GM20000 (cell line): ENCODE results near the gene CBARP.

Source experiments
- DNase-seq: peaks from one replicate; pipeline ENCODE4 v3.0.0; 2012; ENCODE audit warnings: low spot score
- CTCF ChIP-seq: IDR thresholded peaks from 2 replicates; pipeline ENCODE4 v1.5.1; 2012; ENCODE audit warnings: mild to moderate bottlenecking, control low read depth; ENCODE audit errors: extremely low read depth, missing control alignments

CBARP gene

DNA sequence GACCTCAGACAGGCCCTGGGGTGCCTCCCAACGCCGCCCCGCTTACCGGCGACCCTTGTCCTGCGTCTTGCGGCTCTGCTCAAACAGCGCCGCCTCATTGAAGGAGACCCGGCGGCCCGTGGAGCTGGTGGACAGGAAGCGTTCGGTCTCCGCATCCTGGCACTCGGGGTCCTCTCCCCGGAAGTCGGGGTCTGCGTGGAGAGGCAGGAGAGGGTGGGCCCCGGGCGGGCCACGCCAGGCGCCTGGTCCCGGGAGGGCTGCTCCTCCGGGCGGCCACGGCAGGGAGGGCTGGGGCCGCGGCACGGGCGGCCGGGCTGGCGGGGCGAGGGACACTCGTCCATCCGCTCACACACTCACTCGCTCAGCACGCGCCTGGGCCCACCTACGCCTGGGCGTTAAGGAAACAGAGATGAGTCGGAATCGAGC lies 2.8 kb downstream of the CBARP start:
- no peak for TF ChIP-seq CTCF
- no peak for DNase-seq

DNA sequence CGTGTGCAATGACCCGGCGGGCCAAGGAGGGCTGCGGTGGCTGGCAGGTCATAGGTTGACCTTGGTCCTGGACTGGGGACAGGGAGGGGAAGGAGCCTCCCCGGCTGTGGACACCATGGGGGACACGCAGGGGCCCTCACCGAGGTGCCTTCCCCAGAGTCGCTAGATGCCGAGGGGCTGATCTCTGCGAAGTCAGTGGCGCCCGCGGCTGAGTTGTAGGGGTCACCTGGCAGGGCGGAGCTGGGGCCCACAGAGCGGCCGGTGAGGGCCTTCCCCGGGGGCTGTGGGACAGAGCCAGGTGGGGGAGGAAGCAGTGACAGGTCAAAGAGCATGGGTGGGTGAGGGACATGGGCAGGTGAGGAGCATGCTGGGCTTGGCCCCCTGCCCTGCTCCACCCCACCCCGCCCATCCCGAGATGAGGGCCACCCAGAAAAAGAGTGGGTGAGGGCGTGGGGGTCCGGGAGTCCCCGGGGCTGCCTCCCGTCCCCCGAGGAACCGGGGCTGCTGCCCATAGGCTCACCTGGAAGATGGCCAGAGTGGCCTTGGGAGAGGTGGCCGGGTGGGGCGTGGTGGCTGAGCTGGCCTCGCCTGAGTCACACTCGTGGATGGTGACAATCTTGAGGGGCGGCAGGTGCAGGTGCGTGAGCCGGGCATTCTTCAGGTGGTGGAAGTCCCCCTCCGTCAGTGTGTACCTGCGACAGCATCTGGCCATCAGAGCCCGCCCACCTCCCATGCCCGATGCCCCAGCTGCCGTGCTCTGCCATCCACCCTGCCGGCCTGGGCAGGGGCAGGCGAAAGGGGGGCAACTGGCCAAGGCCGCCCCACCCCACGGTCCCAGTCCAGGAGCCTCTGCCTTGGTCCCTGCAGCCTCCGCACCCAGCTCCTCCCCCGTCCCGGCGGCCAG lies 3.5 kb downstream of the CBARP start:
- TF ChIP-seq CTCF = no peak
- DNase-seq = no peak

DNA sequence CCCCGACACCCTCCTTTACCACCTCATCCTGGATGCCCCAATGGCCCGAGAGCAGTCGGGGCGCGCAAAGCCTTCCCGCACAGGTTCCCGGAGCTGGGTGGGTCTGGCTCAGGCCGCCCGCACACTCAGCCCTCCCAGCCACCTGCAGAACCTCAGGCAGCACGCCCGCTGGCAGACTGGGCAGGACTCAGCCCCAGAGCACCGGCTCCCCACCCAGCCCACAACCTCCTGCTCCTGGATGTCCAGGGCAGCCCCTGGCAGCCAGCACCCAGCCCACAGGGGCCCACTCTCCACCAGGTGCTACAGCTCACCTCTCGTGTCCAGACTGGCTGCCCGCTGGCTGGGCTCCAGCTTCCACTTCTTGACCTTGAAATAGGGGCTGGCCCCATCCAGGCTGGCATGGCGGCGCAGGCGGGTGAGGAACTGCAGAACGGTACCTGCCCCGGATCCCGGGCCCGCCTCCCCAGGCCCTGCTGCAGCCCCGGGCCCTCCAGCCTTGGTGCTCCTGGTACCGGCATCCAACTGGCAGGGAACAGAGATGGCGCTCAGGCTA lies 4.6 kb downstream of the CBARP start:
- TF ChIP-seq CTCF = no peak
- DNase-seq = no peak

- TF ChIP-seq CTCF = no peak
- no peak for DNase-seq
Observed at GRCh38 chr19:1232652-1233072, 5.1 kb downstream of the CBARP start.

- no peak for DNase-seq
- no peak for TF ChIP-seq CTCF
Observed at GRCh38 chr19:1231729-1232637, 5.8 kb downstream of the CBARP start.

GRCh38 chr19:1230783-1231489 lies 6.9 kb downstream of the CBARP start:
- no peak for DNase-seq
- no peak for TF ChIP-seq CTCF
